Loucy (cell line): ENCODE measurements around the gene TXNRD1.

Experiments used
- H2AFZ ChIP-seq: fragments of 200-600 bp; sonication (generic); 2 replicates; pipeline ENCODE4 v1.6.0; 2016; ENCODE audit warnings: antibody characterized with exemption, mild to moderate bottlenecking, low read length, moderate library complexity
- H3F3A ChIP-seq: fragments of 200-600 bp; 2 replicates; pipeline ENCODE4 v1.6.0; 2016; ENCODE audit warnings: antibody characterized with exemption, low read depth, mild to moderate bottlenecking
- H3K27me3 ChIP-seq: fragments of 200-600 bp; sonication (generic); 2 replicates; pipeline ENCODE4 v1.6.1; 2014; ENCODE audit warnings: low read length, mild to moderate bottlenecking; ENCODE audit not compliant: insufficient read depth, poor library complexity, severe bottlenecking
- H3K36me3 ChIP-seq: fragments of 200-600 bp; sonication (generic); 2 replicates; pipeline ENCODE4 v1.6.1; 2016; ENCODE audit warnings: low read length; ENCODE audit not compliant: insufficient read depth
- H3K4me1 ChIP-seq: fragments of 200-600 bp; sonication (generic); 2 replicates; pipeline ENCODE4 v1.5.1; 2014; ENCODE audit warnings: low read length, mild to moderate bottlenecking; ENCODE audit not compliant: insufficient read depth, poor library complexity, severe bottlenecking
- H3K4me2 ChIP-seq: fragments of 200-600 bp; sonication (generic); 2 replicates; pipeline ENCODE4 v1.6.0; 2014; ENCODE audit warnings: antibody characterized with exemption, low read length, low read depth, mild to moderate bottlenecking; ENCODE audit not compliant: poor library complexity, severe bottlenecking
- H3K4me3 ChIP-seq: fragments of 200-600 bp; sonication (generic); 2 replicates; pipeline ENCODE4 v1.5.1; 2014; ENCODE audit warnings: low read length, mild to moderate bottlenecking, mixed read lengths; ENCODE audit not compliant: poor library complexity, severe bottlenecking
- H3K79me2 ChIP-seq: fragments of 200-600 bp; sonication (generic); 2 replicates; pipeline ENCODE4 v1.6.1; 2014; ENCODE audit warnings: low read length; ENCODE audit not compliant: insufficient read depth
- H3K9ac ChIP-seq: fragments of 200-600 bp; sonication (generic); 2 replicates; pipeline ENCODE4 v1.6.0; 2014; ENCODE audit warnings: mild to moderate bottlenecking, low read depth, low read length, moderate library complexity; ENCODE audit not compliant: poor library complexity, severe bottlenecking
- H3K9me2 ChIP-seq: fragments of 200-600 bp; sonication (generic); replicated peaks from 2 replicates; pipeline ENCODE4 v1.6.1; 2016; ENCODE audit warnings: low read depth, low read length, mixed read lengths
- H3K9me3 ChIP-seq: fragments of 200-600 bp; sonication (generic); 2 replicates; pipeline ENCODE4 v1.6.1; 2014; ENCODE audit warnings: mild to moderate bottlenecking, antibody characterized with exemption, low read length, low read depth; ENCODE audit not compliant: insufficient read depth
- H4K20me1 ChIP-seq: fragments of 200-600 bp; sonication (generic); 2 replicates; pipeline ENCODE4 v1.6.0; 2014; ENCODE audit warnings: antibody characterized with exemption, low read length, mild to moderate bottlenecking; ENCODE audit not compliant: insufficient read depth, poor library complexity, severe bottlenecking
- EZH2phosphoT487 ChIP-seq: fragments of 200-600 bp; IDR thresholded peaks from 2 replicates; pipeline ENCODE4 v1.6.1; 2018; ENCODE audit warnings: antibody characterized with exemption, mild to moderate bottlenecking, moderate library complexity, borderline replicate concordance
- TF ChIP-seq, protein P1 (sequence below): fragments of 200-600 bp; sonication (generic); conservative IDR thresholded peaks from 2 replicates; pipeline ENCODE4 v1.5.1; 2014; ENCODE audit warnings: mild to moderate bottlenecking, antibody characterized with exemption, low read length

Gene TXNRD1

DNA sequence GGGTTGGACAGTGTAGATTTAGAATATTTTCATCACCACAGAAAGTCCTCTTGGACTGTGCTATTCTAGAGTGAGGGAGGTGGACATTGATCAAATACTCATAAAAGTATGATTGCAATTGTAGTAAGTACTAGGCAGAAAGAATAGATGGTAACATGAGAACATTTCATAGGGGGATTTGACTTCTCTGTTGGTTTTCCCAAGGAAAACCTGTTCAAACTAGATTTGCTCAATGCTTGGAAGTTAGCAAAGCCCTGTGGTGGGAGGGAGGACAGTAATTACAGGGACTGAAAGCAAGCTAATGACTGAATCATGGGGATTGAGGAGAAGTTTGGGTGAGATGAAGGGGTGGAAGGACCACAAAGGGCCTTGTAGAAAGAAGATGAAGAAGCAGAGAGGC lies 63.6 kb downstream of the TXNRD1 start:
- Histone ChIP-seq H3F3A (no peaks in the 10 kb centered on the region), H4K20me1 (no peaks in the 10 kb centered on the region), H2AFZ (no peak overlapping the region), H3K79me2 (no peaks in the 10 kb centered on the region), H3K4me2 (no peak overlapping the region), H3K4me3 (no peak overlapping the region), H3K9ac (no peak overlapping the region), H3K27me3 (no peaks in the 10 kb centered on the region), H3K9me2 (no peaks in the 10 kb centered on the region), H3K4me1 (no peaks in the 10 kb centered on the region), H3K36me3 (no peaks in the 10 kb centered on the region), H3K9me3 (no peaks in the 10 kb centered on the region)
- TF ChIP-seq, protein P1, sequence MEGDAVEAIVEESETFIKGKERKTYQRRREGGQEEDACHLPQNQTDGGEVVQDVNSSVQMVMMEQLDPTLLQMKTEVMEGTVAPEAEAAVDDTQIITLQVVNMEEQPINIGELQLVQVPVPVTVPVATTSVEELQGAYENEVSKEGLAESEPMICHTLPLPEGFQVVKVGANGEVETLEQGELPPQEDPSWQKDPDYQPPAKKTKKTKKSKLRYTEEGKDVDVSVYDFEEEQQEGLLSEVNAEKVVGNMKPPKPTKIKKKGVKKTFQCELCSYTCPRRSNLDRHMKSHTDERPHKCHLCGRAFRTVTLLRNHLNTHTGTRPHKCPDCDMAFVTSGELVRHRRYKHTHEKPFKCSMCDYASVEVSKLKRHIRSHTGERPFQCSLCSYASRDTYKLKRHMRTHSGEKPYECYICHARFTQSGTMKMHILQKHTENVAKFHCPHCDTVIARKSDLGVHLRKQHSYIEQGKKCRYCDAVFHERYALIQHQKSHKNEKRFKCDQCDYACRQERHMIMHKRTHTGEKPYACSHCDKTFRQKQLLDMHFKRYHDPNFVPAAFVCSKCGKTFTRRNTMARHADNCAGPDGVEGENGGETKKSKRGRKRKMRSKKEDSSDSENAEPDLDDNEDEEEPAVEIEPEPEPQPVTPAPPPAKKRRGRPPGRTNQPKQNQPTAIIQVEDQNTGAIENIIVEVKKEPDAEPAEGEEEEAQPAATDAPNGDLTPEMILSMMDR, result no peak
- TF ChIP-seq EZH2phosphoT487, result no peak

DNA sequence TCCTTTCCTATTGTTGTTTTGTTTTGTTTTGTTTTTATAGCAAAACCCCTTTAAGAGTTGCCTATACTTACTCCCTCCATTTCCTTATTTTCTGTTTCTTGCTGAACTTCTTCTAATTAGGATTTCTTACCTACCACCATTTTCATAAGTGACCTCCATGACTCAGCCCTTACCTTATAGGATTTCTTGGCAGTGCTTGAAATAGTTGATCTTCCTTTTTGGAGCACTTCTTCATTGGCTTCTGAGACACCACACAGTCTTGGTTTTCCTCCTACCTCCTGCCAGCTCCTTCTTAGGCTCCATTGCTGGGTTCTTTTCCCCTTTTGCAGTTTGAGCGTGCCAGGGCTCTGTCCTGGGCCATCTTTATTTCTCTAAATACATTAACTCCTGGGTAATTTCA lies 64.5 kb downstream of the TXNRD1 start:
- Histone ChIP-seq H2AFZ (0 out of 2 replicates have a peak overlapping the region, but pooled peaks have one; percentile 4), H3F3A (no peaks in the 10 kb centered on the region), H3K79me2 (no peaks in the 10 kb centered on the region), H4K20me1 (no peaks in the 10 kb centered on the region), H3K36me3 (no peaks in the 10 kb centered on the region), H3K9ac (no peak overlapping the region), H3K4me1 (no peaks in the 10 kb centered on the region), H3K9me3 (no peaks in the 10 kb centered on the region), H3K4me3 (no peak overlapping the region), H3K4me2 (no peak overlapping the region), H3K9me2 (no peaks in the 10 kb centered on the region), H3K27me3 (no peaks in the 10 kb centered on the region)
- no peak for TF ChIP-seq EZH2phosphoT487
- TF ChIP-seq, protein P1, result no peak

DNA sequence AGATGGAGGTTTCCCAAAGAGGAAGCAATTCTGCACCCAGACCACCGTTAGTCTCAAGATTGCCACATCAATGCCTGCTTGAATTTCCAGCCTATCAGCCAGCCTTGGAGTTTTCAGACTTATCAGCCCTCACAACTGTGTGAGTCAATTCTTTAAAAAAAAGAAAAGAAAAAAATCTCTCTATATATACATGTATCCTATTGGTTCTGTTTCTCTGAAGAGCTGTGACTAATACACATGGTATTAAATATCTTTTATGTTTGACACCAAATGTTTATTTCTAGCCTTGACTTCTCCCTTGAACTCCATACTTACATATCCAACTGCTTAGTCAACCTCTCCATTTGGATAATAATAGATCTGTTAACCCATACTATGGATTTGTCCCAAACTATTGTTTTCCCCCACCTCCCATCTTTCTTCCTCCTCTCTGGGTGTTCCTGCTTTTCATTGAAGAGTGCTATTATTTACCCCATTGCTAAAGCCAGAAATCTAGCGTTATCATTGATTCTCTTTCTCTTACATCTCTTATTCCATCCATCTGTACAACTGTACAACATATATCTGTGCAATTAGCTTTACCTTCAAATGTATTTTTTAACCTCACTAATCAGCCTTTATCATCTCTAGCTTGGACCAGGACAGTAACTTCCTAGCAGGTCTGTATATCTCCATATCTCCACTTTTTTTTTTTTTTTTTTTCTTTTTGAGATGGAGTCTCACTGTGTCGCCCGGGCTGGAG lies 65.3 kb downstream of the TXNRD1 start:
- Histone ChIP-seq H3K27me3 (no peaks in the 10 kb centered on the region), H3K4me3 (no peak overlapping the region), H2AFZ (0 out of 2 replicates have a peak overlapping the region, but pooled peaks have one; percentile 4), H3K9me2 (no peaks in the 10 kb centered on the region), H3K9ac (no peak overlapping the region), H3K4me2 (no peak overlapping the region), H3K36me3 (no peaks in the 10 kb centered on the region), H3K79me2 (no peaks in the 10 kb centered on the region), H3F3A (no peaks in the 10 kb centered on the region), H3K4me1 (peaks cover 3% of the 10 kb centered on the region), H3K9me3 (no peaks in the 10 kb centered on the region), H4K20me1 (no peaks in the 10 kb centered on the region)
- TF ChIP-seq, protein P1, result no peak
- TF ChIP-seq EZH2phosphoT487, result no peak
